ENCODE results near the gene SNRPA1. TPM values are rescaled to one million over a fixed set of nuclear protein-coding genes. Genes with fewer than 3 reads are reported as not detected.

Gene SNRPA1
- total RNA-seq, 4 donors from 2014 or later: 29.7 to 57.1 (median 47.5) TPM

GRCh38 chr15:101327147-101327740 lies 32.2 kb upstream of the SNRPA1 start:
- no peaks in the 10 kb centered on the region for H3K36me3 ChIP-seq
- no peak overlapping the region for H3K27ac ChIP-seq
- DNase-seq: no peak
- intact Hi-C loops (cut with DNase I): no loop called here
- TF ChIP-seq, protein P1, sequence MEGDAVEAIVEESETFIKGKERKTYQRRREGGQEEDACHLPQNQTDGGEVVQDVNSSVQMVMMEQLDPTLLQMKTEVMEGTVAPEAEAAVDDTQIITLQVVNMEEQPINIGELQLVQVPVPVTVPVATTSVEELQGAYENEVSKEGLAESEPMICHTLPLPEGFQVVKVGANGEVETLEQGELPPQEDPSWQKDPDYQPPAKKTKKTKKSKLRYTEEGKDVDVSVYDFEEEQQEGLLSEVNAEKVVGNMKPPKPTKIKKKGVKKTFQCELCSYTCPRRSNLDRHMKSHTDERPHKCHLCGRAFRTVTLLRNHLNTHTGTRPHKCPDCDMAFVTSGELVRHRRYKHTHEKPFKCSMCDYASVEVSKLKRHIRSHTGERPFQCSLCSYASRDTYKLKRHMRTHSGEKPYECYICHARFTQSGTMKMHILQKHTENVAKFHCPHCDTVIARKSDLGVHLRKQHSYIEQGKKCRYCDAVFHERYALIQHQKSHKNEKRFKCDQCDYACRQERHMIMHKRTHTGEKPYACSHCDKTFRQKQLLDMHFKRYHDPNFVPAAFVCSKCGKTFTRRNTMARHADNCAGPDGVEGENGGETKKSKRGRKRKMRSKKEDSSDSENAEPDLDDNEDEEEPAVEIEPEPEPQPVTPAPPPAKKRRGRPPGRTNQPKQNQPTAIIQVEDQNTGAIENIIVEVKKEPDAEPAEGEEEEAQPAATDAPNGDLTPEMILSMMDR (IDR thresholded peaks at IDR 0.05): no peak
- no peak for TF ChIP-seq POLR2A (IDR thresholded peaks at IDR 0.05)
- no peak overlapping the region for H3K4me3 ChIP-seq
- no peaks in the 10 kb centered on the region for H3K9me3 ChIP-seq
- no peaks in the 10 kb centered on the region for H3K4me1 ChIP-seq
- H3K27me3 ChIP-seq: peaks cover 0 to 25% (median 0%) of the 10 kb centered on the region in 4 donors
- 63 to 80% methylated on average over 2 to 9 of the region's 17 CpGs for WGBS, 2 donors

GRCh38 chr15:101326462-101327146 lies 31.6 kb upstream of the SNRPA1 start:
- no peaks in the 10 kb centered on the region for H3K36me3 ChIP-seq
- intact Hi-C loops (cut with DNase I): no loop called here
- TF ChIP-seq, protein P1 (IDR thresholded peaks at IDR 0.05): no peak
- no peak for TF ChIP-seq POLR2A (IDR thresholded peaks at IDR 0.05)
- H3K27me3 ChIP-seq: peaks cover 0 to 26% (median 0%) of the 10 kb centered on the region in 4 donors
- H3K27ac ChIP-seq: no peak overlapping the region
- 73 to 88% methylated on average over 3 to 15 of the region's 21 CpGs for WGBS, 2 donors
- H3K4me3 ChIP-seq: no peak overlapping the region
- no peaks in the 10 kb centered on the region for H3K4me1 ChIP-seq
- no peaks in the 10 kb centered on the region for H3K9me3 ChIP-seq
- no peak for DNase-seq

DNA sequence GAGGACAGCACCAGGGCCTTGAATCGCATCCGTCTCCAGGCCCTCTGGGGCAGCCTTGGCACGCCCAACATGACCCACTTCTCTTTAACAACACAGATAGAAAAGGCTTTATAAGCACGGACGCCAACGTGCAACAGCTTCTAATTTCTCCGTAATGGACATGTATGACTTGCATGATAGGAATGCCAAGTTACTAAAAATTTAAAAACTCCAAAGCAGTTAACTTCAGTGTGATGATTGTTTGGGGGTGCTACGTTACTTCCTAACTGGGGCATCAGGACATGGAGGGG lies 30.9 kb upstream of the SNRPA1 start:
- WGBS, 2 donors: 90 to 97% methylated on average over 8 of the region's 8 CpGs
- no peak for DNase-seq
- Histone ChIP-seq H3K4me1 (no peaks in the 10 kb centered on the region), H3K9me3 (no peaks in the 10 kb centered on the region), H3K27ac (no peak overlapping the region), H3K27me3 (peaks cover 0 to 32% (median 0%) of the 10 kb centered on the region in 4 donors), H3K36me3 (no peaks in the 10 kb centered on the region), H3K4me3 (no peak overlapping the region)
- intact Hi-C loops (cut with DNase I): no loop called here
- TF ChIP-seq, protein P1 (IDR thresholded peaks at IDR 0.05): no peak
- no peak for TF ChIP-seq POLR2A (IDR thresholded peaks at IDR 0.05)

DNA sequence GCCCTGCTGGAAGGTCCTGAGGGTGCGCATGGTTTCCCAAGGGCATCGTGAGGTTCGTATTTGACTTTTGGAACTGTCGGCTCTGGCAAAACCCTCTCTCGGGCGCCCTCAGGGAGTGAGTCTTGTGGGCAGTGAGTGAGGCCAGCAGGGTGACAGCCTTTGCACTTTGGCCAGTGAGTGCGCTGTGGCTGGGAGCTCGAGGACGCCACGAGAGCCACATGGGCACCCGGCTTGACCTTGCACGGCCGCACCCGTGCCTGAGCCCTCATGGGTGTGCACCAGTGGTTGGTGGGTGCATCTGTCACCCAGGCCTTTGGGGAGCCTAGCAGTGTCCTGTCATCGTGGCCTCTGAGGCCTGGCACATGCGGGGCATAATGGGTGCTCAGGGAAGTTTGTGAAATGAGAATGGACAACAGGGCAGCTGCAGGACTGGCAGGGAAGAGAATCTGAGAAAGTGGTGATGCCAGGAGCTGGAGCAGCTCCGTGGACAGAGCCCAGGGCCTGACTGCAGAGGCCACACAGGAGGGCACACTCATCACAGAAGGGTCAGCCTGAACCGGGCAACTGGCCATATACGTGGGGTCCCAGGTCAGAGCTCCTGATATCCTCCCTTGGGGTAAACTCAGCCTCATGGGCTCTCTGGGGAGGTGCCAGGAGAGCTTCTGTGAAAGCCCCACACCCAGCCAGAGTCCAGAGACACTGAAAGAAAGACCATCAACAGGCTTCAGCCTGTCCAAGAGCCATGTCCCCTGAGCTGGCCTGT lies 30.4 kb upstream of the SNRPA1 start:
- Histone ChIP-seq H3K27me3 (peaks cover 0 to 33% (median 0%) of the 10 kb centered on the region in 4 donors), H3K36me3 (no peaks in the 10 kb centered on the region), H3K4me3 (no peak overlapping the region), H3K4me1 (no peaks in the 10 kb centered on the region), H3K9me3 (no peaks in the 10 kb centered on the region), H3K27ac (no peak overlapping the region)
- intact Hi-C loops (cut with DNase I): no loop called here
- DNase-seq: no peak
- WGBS, 2 donors: 74 to 87% methylated on average over 6 to 8 of the region's 19 CpGs
- TF ChIP-seq, protein P1 (IDR thresholded peaks at IDR 0.05): no peak
- no peak for TF ChIP-seq POLR2A (IDR thresholded peaks at IDR 0.05)
